Measurements from ENCODE around the gene PSD2.

DNA sequence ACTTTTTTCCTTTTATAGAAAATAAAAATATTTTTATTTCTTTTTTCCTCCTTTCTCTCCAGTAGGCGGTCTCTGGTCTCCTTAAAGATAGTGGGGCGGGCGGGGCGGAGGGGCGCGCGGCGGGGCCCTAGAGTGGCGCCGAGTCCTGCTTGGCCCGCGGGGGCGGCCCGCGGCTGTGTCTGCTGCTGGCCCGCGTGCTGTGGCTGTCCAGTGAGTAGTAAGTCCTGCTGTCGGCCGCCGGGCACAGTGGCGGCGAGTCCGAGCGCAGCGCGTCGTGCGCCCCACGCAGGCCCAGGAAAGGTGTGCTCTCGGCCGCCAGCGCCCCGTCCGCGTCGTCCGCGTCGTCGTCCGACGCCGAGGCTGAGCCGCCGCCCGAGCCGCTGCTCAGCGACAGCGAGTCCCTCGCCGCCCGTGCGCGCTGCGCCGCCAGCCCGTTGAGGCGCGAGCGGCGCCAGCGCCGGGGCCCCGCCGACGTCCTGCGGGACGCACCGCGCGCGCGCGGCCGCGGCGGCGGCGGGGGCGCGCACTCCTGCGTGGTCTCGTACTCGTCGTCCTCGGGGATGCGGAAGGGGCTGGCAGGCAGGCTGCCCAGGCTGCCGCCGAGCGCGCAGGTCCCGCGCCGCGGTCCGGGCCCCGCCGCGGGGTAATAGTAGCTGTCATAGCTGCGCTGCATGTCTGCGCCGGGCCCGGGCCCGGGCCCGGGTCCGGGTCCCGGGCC is 52.3 kb downstream of the PSD2 start:
- TF ChIP-seq, protein P1, sequence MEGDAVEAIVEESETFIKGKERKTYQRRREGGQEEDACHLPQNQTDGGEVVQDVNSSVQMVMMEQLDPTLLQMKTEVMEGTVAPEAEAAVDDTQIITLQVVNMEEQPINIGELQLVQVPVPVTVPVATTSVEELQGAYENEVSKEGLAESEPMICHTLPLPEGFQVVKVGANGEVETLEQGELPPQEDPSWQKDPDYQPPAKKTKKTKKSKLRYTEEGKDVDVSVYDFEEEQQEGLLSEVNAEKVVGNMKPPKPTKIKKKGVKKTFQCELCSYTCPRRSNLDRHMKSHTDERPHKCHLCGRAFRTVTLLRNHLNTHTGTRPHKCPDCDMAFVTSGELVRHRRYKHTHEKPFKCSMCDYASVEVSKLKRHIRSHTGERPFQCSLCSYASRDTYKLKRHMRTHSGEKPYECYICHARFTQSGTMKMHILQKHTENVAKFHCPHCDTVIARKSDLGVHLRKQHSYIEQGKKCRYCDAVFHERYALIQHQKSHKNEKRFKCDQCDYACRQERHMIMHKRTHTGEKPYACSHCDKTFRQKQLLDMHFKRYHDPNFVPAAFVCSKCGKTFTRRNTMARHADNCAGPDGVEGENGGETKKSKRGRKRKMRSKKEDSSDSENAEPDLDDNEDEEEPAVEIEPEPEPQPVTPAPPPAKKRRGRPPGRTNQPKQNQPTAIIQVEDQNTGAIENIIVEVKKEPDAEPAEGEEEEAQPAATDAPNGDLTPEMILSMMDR (IDR thresholded peaks at IDR 0.05; ENCODE audit: insufficient read depth, low read length), result no peak
- TF ChIP-seq, protein P2, sequence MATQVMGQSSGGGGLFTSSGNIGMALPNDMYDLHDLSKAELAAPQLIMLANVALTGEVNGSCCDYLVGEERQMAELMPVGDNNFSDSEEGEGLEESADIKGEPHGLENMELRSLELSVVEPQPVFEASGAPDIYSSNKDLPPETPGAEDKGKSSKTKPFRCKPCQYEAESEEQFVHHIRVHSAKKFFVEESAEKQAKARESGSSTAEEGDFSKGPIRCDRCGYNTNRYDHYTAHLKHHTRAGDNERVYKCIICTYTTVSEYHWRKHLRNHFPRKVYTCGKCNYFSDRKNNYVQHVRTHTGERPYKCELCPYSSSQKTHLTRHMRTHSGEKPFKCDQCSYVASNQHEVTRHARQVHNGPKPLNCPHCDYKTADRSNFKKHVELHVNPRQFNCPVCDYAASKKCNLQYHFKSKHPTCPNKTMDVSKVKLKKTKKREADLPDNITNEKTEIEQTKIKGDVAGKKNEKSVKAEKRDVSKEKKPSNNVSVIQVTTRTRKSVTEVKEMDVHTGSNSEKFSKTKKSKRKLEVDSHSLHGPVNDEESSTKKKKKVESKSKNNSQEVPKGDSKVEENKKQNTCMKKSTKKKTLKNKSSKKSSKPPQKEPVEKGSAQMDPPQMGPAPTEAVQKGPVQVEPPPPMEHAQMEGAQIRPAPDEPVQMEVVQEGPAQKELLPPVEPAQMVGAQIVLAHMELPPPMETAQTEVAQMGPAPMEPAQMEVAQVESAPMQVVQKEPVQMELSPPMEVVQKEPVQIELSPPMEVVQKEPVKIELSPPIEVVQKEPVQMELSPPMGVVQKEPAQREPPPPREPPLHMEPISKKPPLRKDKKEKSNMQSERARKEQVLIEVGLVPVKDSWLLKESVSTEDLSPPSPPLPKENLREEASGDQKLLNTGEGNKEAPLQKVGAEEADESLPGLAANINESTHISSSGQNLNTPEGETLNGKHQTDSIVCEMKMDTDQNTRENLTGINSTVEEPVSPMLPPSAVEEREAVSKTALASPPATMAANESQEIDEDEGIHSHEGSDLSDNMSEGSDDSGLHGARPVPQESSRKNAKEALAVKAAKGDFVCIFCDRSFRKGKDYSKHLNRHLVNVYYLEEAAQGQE (IDR thresholded peaks at IDR 0.05; ENCODE audit: insufficient replicate concordance, low read depth), result no peak

Data from HL-60 (cell line).